Endothelial cell of umbilical vein (primary cell): Measurements from ENCODE around the gene MT3. TPM values are rescaled to one million over a fixed set of nuclear protein-coding genes. Genes with fewer than 3 reads are reported as not detected.

Experiments used
- BruUV-seq: library from RNA; stranded (reverse); fragments of 400-500 nt; replicated peaks from 2 replicates; lab custom pipeline; 2021; lab: Mats Ljungman, UMichigan
- CTCF ChIA-PET: fragments of 300-600, 350-600 bp; sonication (Branson Sonifier 250); formaldehyde crosslinking; loops from one replicate; lab custom pipeline; 2021; ENCODE audit warnings: antibody characterized with exemption, inconsistent platforms; lab: Charles Lee
- POLR2A ChIA-PET: fragments of 300-600, 350-600 bp; sonication (Branson Sonifier 250); formaldehyde crosslinking; loops from one replicate; lab custom pipeline; 2021; ENCODE audit warnings: antibody characterized with exemption, inconsistent platforms; lab: Charles Lee
- DNase-seq: peaks from one replicate; pipeline ENCODE4 v3.0.0-alpha.2; 2011; ENCODE audit warnings: low read depth, low spot score
- FAIRE-seq: peaks from 2 replicates; lab custom pipeline; 2011; peaks lifted over from hg19 to GRCh38; lab: Jason Lieb, UNC
- H2AFZ ChIP-seq: 2 replicates; pipeline ENCODE4 v1.6.0; 2012; ENCODE audit warnings: low read depth, low read length, control low read depth, inconsistent platforms
- H3K27ac ChIP-seq: 2 replicates; pipeline ENCODE4 v1.5.1; 2011; ENCODE audit warnings: low read depth, mild to moderate bottlenecking, control low read depth, low read length, moderate library complexity; ENCODE audit not compliant: insufficient read depth
- H3K27me3 ChIP-seq, 2 experiments: 2 replicates each; pipeline versions ENCODE4 v1.6.0 to v1.6.1; 2011; ENCODE audit warnings: low read length in 2 of 2, mixed read lengths in 1 of 2; ENCODE audit not compliant: control insufficient read depth in 2 of 2, insufficient read depth in 2 of 2
- H3K36me3 ChIP-seq, 2 experiments: 2 replicates in 1 of 2; 3 replicates in 1 of 2; pipeline ENCODE4 v1.5.1; 2011; ENCODE audit warnings: low read length in 2 of 2, mild to moderate bottlenecking in 1 of 2, moderate library complexity in 1 of 2; ENCODE audit not compliant: control insufficient read depth in 2 of 2, insufficient read depth in 2 of 2; ENCODE audit errors: extremely low read depth in 1 of 2
- H3K4me1 ChIP-seq: 3 replicates; pipeline ENCODE4 v1.5.1; 2011; ENCODE audit warnings: mild to moderate bottlenecking, low read length; ENCODE audit not compliant: control insufficient read depth, insufficient read depth; ENCODE audit errors: extremely low read depth
- H3K4me2 ChIP-seq: 2 replicates; pipeline ENCODE4 v1.6.1; 2011; ENCODE audit warnings: low read length, control low read depth, mixed read lengths; ENCODE audit not compliant: insufficient read depth
- H3K4me3 ChIP-seq, 3 experiments: fragments of 200-600 bp in 1 of 3; sonication (generic), shearing (Covaris generic) in 1 of 3; replicated peaks in 1 of 3; 2 replicates each; pipeline ENCODE4 v1.5.1; 2011 to 2016; ENCODE audit warnings: control low read depth in 3 of 3, low read length in 3 of 3, mild to moderate bottlenecking in 2 of 3, inconsistent platforms in 1 of 3, low read depth in 1 of 3, moderate library complexity in 1 of 3; ENCODE audit not compliant: insufficient read depth in 1 of 3
- H3K79me2 ChIP-seq: 2 replicates; pipeline ENCODE4 v1.6.0; 2012; ENCODE audit warnings: low read length, inconsistent platforms; ENCODE audit not compliant: control insufficient read depth, insufficient read depth
- H3K9ac ChIP-seq: replicated peaks from 2 replicates; pipeline ENCODE3; 2011; ENCODE audit warnings: low read length, control low read depth; ENCODE audit not compliant: insufficient read depth; ENCODE audit errors: extremely low read depth
- H3K9me1 ChIP-seq: replicated peaks from 3 replicates; pipeline ENCODE4 v1.6.0; 2011; ENCODE audit warnings: mild to moderate bottlenecking, low read length; ENCODE audit not compliant: control insufficient read depth, insufficient read depth; ENCODE audit errors: extremely low read depth
- H3K9me3 ChIP-seq: replicated peaks from 2 replicates; pipeline ENCODE4 v1.5.1; 2012; ENCODE audit warnings: low read length, inconsistent platforms; ENCODE audit not compliant: control insufficient read depth, insufficient read depth
- H4K20me1 ChIP-seq: replicated peaks from 2 replicates; pipeline ENCODE3; 2011; ENCODE audit warnings: mild to moderate bottlenecking, low read length; ENCODE audit not compliant: control insufficient read depth, insufficient read depth; ENCODE audit errors: extremely low read depth
- CTCF ChIP-seq, 2 donors: IDR thresholded peaks; 1 replicate in 1 of 2; 2 replicates in 1 of 2; pipeline ENCODE4 v1.5.1; 2011; ENCODE audit warnings: low read length in 2 of 2, mild to moderate bottlenecking in 2 of 2, moderate library complexity in 2 of 2, control low read depth in 1 of 2, inconsistent platforms in 1 of 2, low read depth in 1 of 2; ENCODE audit not compliant: insufficient read depth in 1 of 2; ENCODE audit errors: extremely low read depth in 1 of 2
- EZH2 ChIP-seq: IDR thresholded peaks from 2 replicates; pipeline ENCODE4 v1.6.1; 2012; ENCODE audit warnings: borderline replicate concordance, low read depth, mild to moderate bottlenecking, moderate library complexity, low read length, inconsistent platforms; ENCODE audit not compliant: severe bottlenecking
- FOS ChIP-seq: IDR thresholded peaks from 2 replicates; pipeline ENCODE4 v1.6.1; 2011; ENCODE audit warnings: mild to moderate bottlenecking, low read length, moderate library complexity, borderline replicate concordance; ENCODE audit not compliant: insufficient read depth
- GATA2 ChIP-seq: IDR thresholded peaks from 2 replicates; pipeline ENCODE4 v1.7.0; 2011; ENCODE audit warnings: low read depth, mild to moderate bottlenecking, moderate library complexity, mixed read lengths, low read length; ENCODE audit not compliant: insufficient read length, insufficient read depth
- JUN ChIP-seq: IDR thresholded peaks from 2 replicates; pipeline ENCODE4 v1.6.1; 2011; ENCODE audit warnings: borderline replicate concordance, low read depth; ENCODE audit not compliant: insufficient read length, insufficient read depth
- MAX ChIP-seq: IDR thresholded peaks from 2 replicates; pipeline ENCODE4 v1.6.1; 2011; ENCODE audit not compliant: insufficient read depth, insufficient read length
- POLR2A ChIP-seq: IDR thresholded peaks from 2 replicates; pipeline ENCODE4 v1.6.1; 2012; ENCODE audit warnings: low read depth, mild to moderate bottlenecking, control low read depth, low read length
- POLR2AphosphoS5 ChIP-seq: IDR thresholded peaks from 2 replicates; pipeline ENCODE4 v1.6.1; 2012; ENCODE audit warnings: low read depth, mild to moderate bottlenecking, control low read depth, low read length, moderate library complexity; ENCODE audit not compliant: insufficient read depth
- dilution Hi-C: fragments of 300-500 bp; cut with MboI; formaldehyde crosslinking; loops from one replicate; pipeline ENCODE4 v1.15.0; 2019; ENCODE audit warnings: low sequenced_read_pairs; ENCODE audit not compliant: extremely low pct_ligation_motif_present
- intact Hi-C: fragments of 100-400 bp; cut with micrococcal nuclease; formaldehyde crosslinking; loops from one replicate; pipeline ENCODE4 v1.10.0; 2022
- polyA plus RNA-seq, 4 experiments: library from polyadenylated mRNA; depleted of rRNA in 3 of 4; stranded (reverse) in 3 of 4; unstranded in 1 of 4; fragments of >200 nt; gene quantifications; 2 replicates each; pipeline versions ENCODE4 v1.2.1 to v1.2.3, GENCODE V29; 2011 to 2012; ENCODE audit warnings: missing spikeins in 1 of 4
- total RNA-seq: library from RNA; stranded (reverse); gene quantifications from 2 replicates; pipeline ENCODE4 v1.2.3, GENCODE V29; 2021

The MT3 gene
- total and polyA plus RNA-seq, 2 donors (not counting 3 experiments of a cell fraction or from before 2014, with no cell fraction given) = not detected

- intact Hi-C loops = loop anchor here (1.0 to 2.0 kb wide), 8 partner anchors 18 to 579 kb away; partner anchors contain the start of genes MT1E, MT1X, NUDT21 and OGFOD1
These were observed 18.3 kb downstream of the MT3 start for GRCh38 chr16:56607675-56608042.

More at GRCh38 chr16:56607675-56608042, 18.3 kb downstream of the MT3 start:
- no peaks in the 10 kb centered on the region for H3K36me3 ChIP-seq
- dilution Hi-C loops = no loop called here
- no peaks in the 10 kb centered on the region for H3K27me3 ChIP-seq
- H3K4me3 ChIP-seq = peak overlapping the region in 1 of 3 experiments; percentile 54
- H2AFZ ChIP-seq = no peak overlapping the region
- no peaks in the 10 kb centered on the region for H3K9me3 ChIP-seq
- BruUV-seq = no TSS peak
- H3K4me2 ChIP-seq = peak overlapping the region; percentile 87
- no peak for FAIRE-seq
- no peak for DNase-seq
- peak overlapping the region; percentile 92 for H3K9ac ChIP-seq
- H3K27ac ChIP-seq = peak overlapping the region; percentile 99
- TF ChIP-seq POLR2AphosphoS5 (no peak), FOS (no peak), JUN (no peak), MAX (no peak), POLR2A (no peak), EZH2 (no peak), GATA2 (no peak), CTCF (IDR thresholded peaks at IDR 0.05; ENCODE audit: extremely low read depth in 1 of 2, insufficient read depth in 1 of 2, low read depth in 1 of 2, low read length in 2 of 2) (no peak)
- CTCF ChIA-PET = interaction anchor here (1.1 to 7.8 kb wide), 3 partner anchors 23 to 94 kb away, joined by 3 to 113 read pairs (median 4); no protein-coding TSS in a partner anchor
- no peaks in the 10 kb centered on the region for H4K20me1 ChIP-seq
- no peaks in the 10 kb centered on the region for H3K9me1 ChIP-seq
- POLR2A ChIA-PET = interaction anchor here (1.4 to 3.4 kb wide), 2 partner anchors 10 to 18 kb away, joined by 6 to 20 read pairs; partner anchors contain the start of gene MT1E
- H3K4me1 ChIP-seq = peaks cover 55% of the 10 kb centered on the region
- peaks cover 18% of the 10 kb centered on the region for H3K79me2 ChIP-seq
